Central memory CD4-positive, alpha-beta T cell (primary cell): ENCODE measurements around the gene UNC13C.

Experiments used
- DNase-seq: peaks from one replicate; pipeline ENCODE4 v3.0.0; 2022

The UNC13C gene

GRCh38 chr15:54502416-54503075 lies 524.3 kb downstream of the UNC13C start:
- DNase-seq = no peak

- no peak for DNase-seq
Observed at GRCh38 chr15:54504695-54505094, 526.5 kb downstream of the UNC13C start.

- no peak for DNase-seq
Observed at GRCh38 chr15:54506977-54507524, 528.8 kb downstream of the UNC13C start.

GRCh38 chr15:54514601-54515000 lies 536.4 kb downstream of the UNC13C start:
- no peak for DNase-seq

- no peak for DNase-seq
Observed at GRCh38 chr15:54515664-54516582, 537.7 kb downstream of the UNC13C start.

- DNase-seq = no peak
Observed at GRCh38 chr15:54517366-54517765, 539.1 kb downstream of the UNC13C start.

GRCh38 chr15:54518156-54518882 lies 540.1 kb downstream of the UNC13C start:
- no peak for DNase-seq

GRCh38 chr15:54519577-54519976 lies 541.3 kb downstream of the UNC13C start:
- no peak for DNase-seq

- DNase-seq = no peak
Observed at GRCh38 chr15:54520616-54521015, 542.4 kb downstream of the UNC13C start.

GRCh38 chr15:54521206-54521605 lies 543.0 kb downstream of the UNC13C start:
- no peak for DNase-seq

GRCh38 chr15:54528021-54528420 lies 549.8 kb downstream of the UNC13C start:
- no peak for DNase-seq

- no peak for DNase-seq
Observed at GRCh38 chr15:54540721-54541120, 562.5 kb downstream of the UNC13C start.

- DNase-seq = no peak
Observed at GRCh38 chr15:54547491-54547890, 569.2 kb downstream of the UNC13C start.

GRCh38 chr15:54550954-54551353 lies 572.7 kb downstream of the UNC13C start:
- no peak for DNase-seq

GRCh38 chr15:54556231-54556630 lies 578.0 kb downstream of the UNC13C start:
- no peak for DNase-seq

- DNase-seq = no peak
Observed at GRCh38 chr15:54559405-54560069, 581.3 kb downstream of the UNC13C start.

- DNase-seq = no peak
Observed at GRCh38 chr15:54560417-54560816, 582.2 kb downstream of the UNC13C start.

- no peak for DNase-seq
Observed at GRCh38 chr15:54564166-54564565, 585.9 kb downstream of the UNC13C start.

- no peak for DNase-seq
Observed at GRCh38 chr15:54566654-54567053, 588.4 kb downstream of the UNC13C start.

- no peak for DNase-seq
Observed at GRCh38 chr15:54567408-54568035, 589.3 kb downstream of the UNC13C start.

- DNase-seq = no peak
Observed at GRCh38 chr15:54568381-54568780, 590.1 kb downstream of the UNC13C start.

GRCh38 chr15:54571576-54571975 lies 593.3 kb downstream of the UNC13C start:
- no peak for DNase-seq
